Endothelial cell of umbilical vein (primary cell): ENCODE measurements around the gene CMSS1. TPM values are rescaled to one million over a fixed set of nuclear protein-coding genes. Genes with fewer than 3 reads are reported as not detected.
A peak's percentile ranks its signal among the peaks of the same experiment; 100 is the strongest.

Source experiments
- BruUV-seq: library from RNA; stranded (reverse); fragments of 400-500 nt; replicated peaks from 2 replicates; lab custom pipeline; 2021; lab: Mats Ljungman, UMichigan
- CTCF ChIA-PET: fragments of 300-600, 350-600 bp; sonication (Branson Sonifier 250); formaldehyde crosslinking; loops from one replicate; lab custom pipeline; 2021; ENCODE audit warnings: antibody characterized with exemption, inconsistent platforms; lab: Charles Lee
- POLR2A ChIA-PET: fragments of 300-600, 350-600 bp; sonication (Branson Sonifier 250); formaldehyde crosslinking; loops from one replicate; lab custom pipeline; 2021; ENCODE audit warnings: antibody characterized with exemption, inconsistent platforms; lab: Charles Lee
- DNase-seq: peaks from one replicate; pipeline ENCODE4 v3.0.0-alpha.2; 2011; ENCODE audit warnings: low read depth, low spot score
- FAIRE-seq: peaks from 2 replicates; lab custom pipeline; 2011; peaks lifted over from hg19 to GRCh38; lab: Jason Lieb, UNC
- H2AFZ ChIP-seq: 2 replicates; pipeline ENCODE4 v1.6.0; 2012; ENCODE audit warnings: low read depth, low read length, control low read depth, inconsistent platforms
- H3K27ac ChIP-seq: 2 replicates; pipeline ENCODE4 v1.5.1; 2011; ENCODE audit warnings: low read depth, mild to moderate bottlenecking, control low read depth, low read length, moderate library complexity; ENCODE audit not compliant: insufficient read depth
- H3K27me3 ChIP-seq, 2 experiments: 2 replicates each; pipeline versions ENCODE4 v1.6.0 to v1.6.1; 2011; ENCODE audit warnings: low read length in 2 of 2, mixed read lengths in 1 of 2; ENCODE audit not compliant: control insufficient read depth in 2 of 2, insufficient read depth in 2 of 2
- H3K36me3 ChIP-seq, 2 experiments: 2 replicates in 1 of 2; 3 replicates in 1 of 2; pipeline ENCODE4 v1.5.1; 2011; ENCODE audit warnings: low read length in 2 of 2, mild to moderate bottlenecking in 1 of 2, moderate library complexity in 1 of 2; ENCODE audit not compliant: control insufficient read depth in 2 of 2, insufficient read depth in 2 of 2; ENCODE audit errors: extremely low read depth in 1 of 2
- H3K4me1 ChIP-seq: 3 replicates; pipeline ENCODE4 v1.5.1; 2011; ENCODE audit warnings: mild to moderate bottlenecking, low read length; ENCODE audit not compliant: control insufficient read depth, insufficient read depth; ENCODE audit errors: extremely low read depth
- H3K4me2 ChIP-seq: 2 replicates; pipeline ENCODE4 v1.6.1; 2011; ENCODE audit warnings: low read length, control low read depth, mixed read lengths; ENCODE audit not compliant: insufficient read depth
- H3K4me3 ChIP-seq, 3 experiments: fragments of 200-600 bp in 1 of 3; sonication (generic), shearing (Covaris generic) in 1 of 3; replicated peaks in 1 of 3; 2 replicates each; pipeline ENCODE4 v1.5.1; 2011 to 2016; ENCODE audit warnings: control low read depth in 3 of 3, low read length in 3 of 3, mild to moderate bottlenecking in 2 of 3, inconsistent platforms in 1 of 3, low read depth in 1 of 3, moderate library complexity in 1 of 3; ENCODE audit not compliant: insufficient read depth in 1 of 3
- H3K79me2 ChIP-seq: 2 replicates; pipeline ENCODE4 v1.6.0; 2012; ENCODE audit warnings: low read length, inconsistent platforms; ENCODE audit not compliant: control insufficient read depth, insufficient read depth
- H3K9ac ChIP-seq: replicated peaks from 2 replicates; pipeline ENCODE3; 2011; ENCODE audit warnings: low read length, control low read depth; ENCODE audit not compliant: insufficient read depth; ENCODE audit errors: extremely low read depth
- H3K9me1 ChIP-seq: replicated peaks from 3 replicates; pipeline ENCODE4 v1.6.0; 2011; ENCODE audit warnings: mild to moderate bottlenecking, low read length; ENCODE audit not compliant: control insufficient read depth, insufficient read depth; ENCODE audit errors: extremely low read depth
- H3K9me3 ChIP-seq: replicated peaks from 2 replicates; pipeline ENCODE4 v1.5.1; 2012; ENCODE audit warnings: low read length, inconsistent platforms; ENCODE audit not compliant: control insufficient read depth, insufficient read depth
- H4K20me1 ChIP-seq: replicated peaks from 2 replicates; pipeline ENCODE3; 2011; ENCODE audit warnings: mild to moderate bottlenecking, low read length; ENCODE audit not compliant: control insufficient read depth, insufficient read depth; ENCODE audit errors: extremely low read depth
- EZH2 ChIP-seq: IDR thresholded peaks from 2 replicates; pipeline ENCODE4 v1.6.1; 2012; ENCODE audit warnings: borderline replicate concordance, low read depth, mild to moderate bottlenecking, moderate library complexity, low read length, inconsistent platforms; ENCODE audit not compliant: severe bottlenecking
- FOS ChIP-seq: IDR thresholded peaks from 2 replicates; pipeline ENCODE4 v1.6.1; 2011; ENCODE audit warnings: mild to moderate bottlenecking, low read length, moderate library complexity, borderline replicate concordance; ENCODE audit not compliant: insufficient read depth
- GATA2 ChIP-seq: IDR thresholded peaks from 2 replicates; pipeline ENCODE4 v1.7.0; 2011; ENCODE audit warnings: low read depth, mild to moderate bottlenecking, moderate library complexity, mixed read lengths, low read length; ENCODE audit not compliant: insufficient read length, insufficient read depth
- JUN ChIP-seq: IDR thresholded peaks from 2 replicates; pipeline ENCODE4 v1.6.1; 2011; ENCODE audit warnings: borderline replicate concordance, low read depth; ENCODE audit not compliant: insufficient read length, insufficient read depth
- MYC ChIP-seq: IDR thresholded peaks from one replicate; pipeline ENCODE4 v1.6.1; 2011; ENCODE audit warnings: mild to moderate bottlenecking, low read depth, low read length
- POLR2A ChIP-seq: IDR thresholded peaks from 2 replicates; pipeline ENCODE4 v1.6.1; 2012; ENCODE audit warnings: low read depth, mild to moderate bottlenecking, control low read depth, low read length
- POLR2AphosphoS5 ChIP-seq: IDR thresholded peaks from 2 replicates; pipeline ENCODE4 v1.6.1; 2012; ENCODE audit warnings: low read depth, mild to moderate bottlenecking, control low read depth, low read length, moderate library complexity; ENCODE audit not compliant: insufficient read depth
- dilution Hi-C: fragments of 300-500 bp; cut with MboI; formaldehyde crosslinking; loops from one replicate; pipeline ENCODE4 v1.15.0; 2019; ENCODE audit warnings: low sequenced_read_pairs; ENCODE audit not compliant: extremely low pct_ligation_motif_present
- intact Hi-C: fragments of 100-400 bp; cut with micrococcal nuclease; formaldehyde crosslinking; loops from one replicate; pipeline ENCODE4 v1.10.0; 2022
- polyA plus RNA-seq, 4 experiments: library from polyadenylated mRNA; depleted of rRNA in 3 of 4; stranded (reverse) in 3 of 4; unstranded in 1 of 4; fragments of >200 nt; gene quantifications; 2 replicates each; pipeline versions ENCODE4 v1.2.1 to v1.2.3, GENCODE V29; 2011 to 2012; ENCODE audit warnings: missing spikeins in 1 of 4
- total RNA-seq: library from RNA; stranded (reverse); gene quantifications from 2 replicates; pipeline ENCODE4 v1.2.3, GENCODE V29; 2021
- TF ChIP-seq, protein P1 (sequence below): IDR thresholded peaks from 2 replicates; pipeline ENCODE4 v1.6.1; 2011; ENCODE audit not compliant: insufficient read depth, insufficient read length
- TF ChIP-seq, protein P2 (sequence below), 2 donors: IDR thresholded peaks; 1 replicate in 1 of 2; 2 replicates in 1 of 2; pipeline ENCODE4 v1.5.1; 2011; ENCODE audit warnings: low read length in 2 of 2, mild to moderate bottlenecking in 2 of 2, moderate library complexity in 2 of 2, control low read depth in 1 of 2, inconsistent platforms in 1 of 2, low read depth in 1 of 2; ENCODE audit not compliant: insufficient read depth in 1 of 2; ENCODE audit errors: extremely low read depth in 1 of 2

The CMSS1 gene
- total and polyA plus RNA-seq, 2 donors (not counting 3 experiments of a cell fraction or from before 2014, with no cell fraction given): 9.7 to 60.6 TPM

DNA sequence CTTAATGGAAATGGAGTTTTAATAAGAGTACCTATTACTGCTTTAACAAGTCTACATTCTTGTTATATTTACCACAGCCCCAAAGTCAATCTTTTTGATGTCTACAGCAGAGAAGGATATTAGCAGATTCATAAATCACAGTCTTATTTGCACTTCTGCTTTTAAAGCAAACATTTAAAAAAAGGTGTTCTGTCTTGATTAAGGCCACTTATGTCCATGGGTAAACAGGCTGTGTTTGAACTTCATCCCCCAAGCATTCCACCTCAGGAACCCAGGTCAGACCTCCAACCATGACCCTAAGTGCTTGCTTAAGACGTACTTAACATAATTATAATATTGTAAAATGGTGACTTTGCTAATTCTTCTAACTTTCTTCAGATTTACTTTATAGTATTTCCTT, 113.4 kb downstream of the CMSS1 start:
- no peaks in the 10 kb centered on the region for H4K20me1 ChIP-seq
- no peaks in the 10 kb centered on the region for H3K36me3 ChIP-seq
- no peaks in the 10 kb centered on the region for H3K9me3 ChIP-seq
- no peaks in the 10 kb centered on the region for H3K9me1 ChIP-seq
- H3K27me3 ChIP-seq: no peaks in the 10 kb centered on the region
- DNase-seq (no peak), FAIRE-seq (no peak)
- intact Hi-C loops: no loop called here
- H3K27ac ChIP-seq: no peak overlapping the region
- H3K9ac ChIP-seq: no peak overlapping the region
- no peak overlapping the region for H2AFZ ChIP-seq
- H3K4me3 ChIP-seq: no peak overlapping the region
- ChIA-PET POLR2A (no interaction called here), CTCF (no interaction called here)
- H3K4me2 ChIP-seq: no peak overlapping the region
- BruUV-seq: no TSS peak
- dilution Hi-C loops: no loop called here
- H3K4me1 ChIP-seq: peaks cover 23% of the 10 kb centered on the region
- no peak for TF ChIP-seq MYC
- H3K79me2 ChIP-seq: peaks cover 2% of the 10 kb centered on the region

DNA sequence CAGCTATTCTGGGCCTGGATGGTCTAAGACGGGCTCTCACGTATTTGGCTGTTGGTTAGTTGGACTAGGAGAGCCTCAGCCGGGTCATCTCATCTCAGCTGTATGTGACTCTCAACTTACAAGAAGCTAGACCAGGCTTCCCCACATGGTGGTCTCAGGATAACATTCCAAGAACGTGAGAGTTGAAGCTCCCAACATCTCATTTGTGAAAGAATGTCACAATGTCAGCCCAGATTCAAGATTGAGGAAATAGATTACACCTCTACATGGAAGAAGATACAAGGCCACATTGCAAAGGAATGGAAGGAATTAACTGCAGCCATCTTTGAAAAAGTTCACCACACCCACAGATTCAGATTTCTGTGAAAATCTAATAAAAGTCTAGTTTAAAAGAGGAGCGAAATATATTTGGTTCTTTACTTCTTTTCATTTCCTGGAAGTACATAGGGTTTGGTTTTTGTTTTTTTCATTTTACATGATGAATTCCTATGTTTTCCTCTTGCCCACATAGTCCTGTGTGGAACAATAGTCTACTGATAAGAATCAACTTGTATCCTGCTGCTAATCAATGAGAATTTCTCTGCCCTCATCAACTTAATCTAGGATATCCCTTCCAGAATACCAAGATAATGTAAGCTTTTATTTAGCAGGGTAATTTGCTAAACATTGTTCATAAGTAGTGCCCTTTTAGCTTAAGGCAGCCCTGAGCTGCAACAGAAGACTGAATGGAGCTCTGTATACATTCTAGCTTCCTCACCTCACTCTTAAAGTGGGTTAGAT, 116.5 kb downstream of the CMSS1 start:
- FAIRE-seq (peak; percentile 73), DNase-seq (peak; percentile 36)
- H3K4me2 ChIP-seq: no peak overlapping the region
- intact Hi-C loops (no loop called here), dilution Hi-C loops (no loop called here)
- no peaks in the 10 kb centered on the region for H4K20me1 ChIP-seq
- H3K27ac ChIP-seq: no peak overlapping the region
- no peaks in the 10 kb centered on the region for H3K9me3 ChIP-seq
- H3K79me2 ChIP-seq: no peaks in the 10 kb centered on the region
- no peaks in the 10 kb centered on the region for H3K36me3 ChIP-seq
- H3K9ac ChIP-seq: no peak overlapping the region
- H3K4me3 ChIP-seq: no peak overlapping the region
- peaks cover 16% of the 10 kb centered on the region for H3K4me1 ChIP-seq
- no peaks in the 10 kb centered on the region for H3K9me1 ChIP-seq
- ChIA-PET CTCF (interaction anchor here (1.0 to 1.4 kb wide), 3 partner anchors 17 to 320 kb away, joined by 4 to 5 read pairs (median 4); no protein-coding TSS in a partner anchor), POLR2A (interaction anchor here (0.6 kb wide), 1 partner anchor 1139 kb away, joined by 3 read pairs; no protein-coding TSS in a partner anchor)
- TF ChIP-seq JUN (no peak), MYC (no peak), GATA2 (no peak), POLR2A (no peak), EZH2 (no peak), POLR2AphosphoS5 (no peak), FOS (no peak)
- TF ChIP-seq, protein P1, sequence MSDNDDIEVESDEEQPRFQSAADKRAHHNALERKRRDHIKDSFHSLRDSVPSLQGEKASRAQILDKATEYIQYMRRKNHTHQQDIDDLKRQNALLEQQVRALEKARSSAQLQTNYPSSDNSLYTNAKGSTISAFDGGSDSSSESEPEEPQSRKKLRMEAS: no peak
- TF ChIP-seq, protein P2, sequence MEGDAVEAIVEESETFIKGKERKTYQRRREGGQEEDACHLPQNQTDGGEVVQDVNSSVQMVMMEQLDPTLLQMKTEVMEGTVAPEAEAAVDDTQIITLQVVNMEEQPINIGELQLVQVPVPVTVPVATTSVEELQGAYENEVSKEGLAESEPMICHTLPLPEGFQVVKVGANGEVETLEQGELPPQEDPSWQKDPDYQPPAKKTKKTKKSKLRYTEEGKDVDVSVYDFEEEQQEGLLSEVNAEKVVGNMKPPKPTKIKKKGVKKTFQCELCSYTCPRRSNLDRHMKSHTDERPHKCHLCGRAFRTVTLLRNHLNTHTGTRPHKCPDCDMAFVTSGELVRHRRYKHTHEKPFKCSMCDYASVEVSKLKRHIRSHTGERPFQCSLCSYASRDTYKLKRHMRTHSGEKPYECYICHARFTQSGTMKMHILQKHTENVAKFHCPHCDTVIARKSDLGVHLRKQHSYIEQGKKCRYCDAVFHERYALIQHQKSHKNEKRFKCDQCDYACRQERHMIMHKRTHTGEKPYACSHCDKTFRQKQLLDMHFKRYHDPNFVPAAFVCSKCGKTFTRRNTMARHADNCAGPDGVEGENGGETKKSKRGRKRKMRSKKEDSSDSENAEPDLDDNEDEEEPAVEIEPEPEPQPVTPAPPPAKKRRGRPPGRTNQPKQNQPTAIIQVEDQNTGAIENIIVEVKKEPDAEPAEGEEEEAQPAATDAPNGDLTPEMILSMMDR (IDR thresholded peaks at IDR 0.05; ENCODE audit: extremely low read depth in 1 of 2, insufficient read depth in 1 of 2, low read depth in 1 of 2, low read length in 2 of 2): no peak
- H3K27me3 ChIP-seq: no peaks in the 10 kb centered on the region
- no peak overlapping the region for H2AFZ ChIP-seq
- BruUV-seq: no TSS peak
